ENCODE data around the gene KLF16.

KLF16 gene

GRCh38 chr19:1860042-1860775 lies 3.2 kb downstream of the KLF16 start:
- Histone ChIP-seq H3K9me3 (ENCODE audit: control insufficient read depth, low read length) (no peaks in the 10 kb centered on the region), H3K36me3 (ENCODE audit: control insufficient read depth, insufficient read depth, low read length) (no peaks in the 10 kb centered on the region), H3K4me1 (ENCODE audit: control insufficient read depth, insufficient read depth, low read length, poor library complexity, severe bottlenecking) (peaks cover 60% of the 10 kb centered on the region), H3K4me3 (ENCODE audit: extremely low read depth, insufficient read depth, low read length, poor library complexity, severe bottlenecking) (peak overlapping the region; percentile 84), H3K27ac (ENCODE audit: low read depth, low read length, severe bottlenecking) (peak overlapping the region; percentile 49)
- 18 to 26% methylated on average over 14 to 18 of the region's 32 CpGs for WGBS, 2 experiments (ENCODE audit: insufficient coverage in 2 of 2)

GRCh38 chr19:1859331-1859781 lies 4.0 kb downstream of the KLF16 start:
- 33 to 43% methylated on average over 9 to 11 of the region's 18 CpGs for WGBS, 2 experiments (ENCODE audit: insufficient coverage in 2 of 2)
- H3K36me3 ChIP-seq (ENCODE audit: control insufficient read depth, insufficient read depth, low read length), result peaks cover 2% of the 10 kb centered on the region
- H3K27ac ChIP-seq (ENCODE audit: low read depth, low read length, severe bottlenecking), result no peak overlapping the region
- no peaks in the 10 kb centered on the region for H3K9me3 ChIP-seq (ENCODE audit: control insufficient read depth, low read length)
- H3K4me1 ChIP-seq (ENCODE audit: control insufficient read depth, insufficient read depth, low read length, poor library complexity, severe bottlenecking), result peaks cover 69% of the 10 kb centered on the region
- H3K4me3 ChIP-seq (ENCODE audit: extremely low read depth, insufficient read depth, low read length, poor library complexity, severe bottlenecking), result peak overlapping the region; percentile 84

- peaks cover 73% of the 10 kb centered on the region for H3K4me1 ChIP-seq (ENCODE audit: control insufficient read depth, insufficient read depth, low read length, poor library complexity, severe bottlenecking)
- no peak overlapping the region for H3K27ac ChIP-seq (ENCODE audit: low read depth, low read length, severe bottlenecking)
- WGBS, 2 experiments (ENCODE audit: insufficient coverage in 2 of 2), result 89 to 92% methylated on average over 6 to 7 of the region's 10 CpGs
- H3K36me3 ChIP-seq (ENCODE audit: control insufficient read depth, insufficient read depth, low read length), result peaks cover 9% of the 10 kb centered on the region
- H3K4me3 ChIP-seq (ENCODE audit: extremely low read depth, insufficient read depth, low read length, poor library complexity, severe bottlenecking), result no peak overlapping the region
- H3K9me3 ChIP-seq (ENCODE audit: control insufficient read depth, low read length), result no peaks in the 10 kb centered on the region
Observed at GRCh38 chr19:1858412-1859081, 4.8 kb downstream of the KLF16 start.

- Histone ChIP-seq H3K27ac (ENCODE audit: low read depth, low read length, severe bottlenecking) (peak overlapping the region; percentile 10), H3K4me1 (ENCODE audit: control insufficient read depth, insufficient read depth, low read length, poor library complexity, severe bottlenecking) (peaks cover 75% of the 10 kb centered on the region), H3K36me3 (ENCODE audit: control insufficient read depth, insufficient read depth, low read length) (peaks cover 14% of the 10 kb centered on the region), H3K4me3 (ENCODE audit: extremely low read depth, insufficient read depth, low read length, poor library complexity, severe bottlenecking) (no peak overlapping the region), H3K9me3 (ENCODE audit: control insufficient read depth, low read length) (no peaks in the 10 kb centered on the region)
- WGBS, 2 experiments (ENCODE audit: insufficient coverage in 2 of 2), result 60 to 61% methylated on average over 9 to 14 of the region's 16 CpGs
Observed at GRCh38 chr19:1857648-1858326, 5.6 kb downstream of the KLF16 start.

- Histone ChIP-seq H3K36me3 (ENCODE audit: control insufficient read depth, insufficient read depth, low read length) (peaks cover 16% of the 10 kb centered on the region), H3K4me3 (ENCODE audit: extremely low read depth, insufficient read depth, low read length, poor library complexity, severe bottlenecking) (peak overlapping the region; percentile 11), H3K4me1 (ENCODE audit: control insufficient read depth, insufficient read depth, low read length, poor library complexity, severe bottlenecking) (peaks cover 75% of the 10 kb centered on the region), H3K9me3 (ENCODE audit: control insufficient read depth, low read length) (no peaks in the 10 kb centered on the region), H3K27ac (ENCODE audit: low read depth, low read length, severe bottlenecking) (peak overlapping the region; percentile 10)
- WGBS, 2 experiments (ENCODE audit: insufficient coverage in 2 of 2), result 39 to 43% methylated on average over 48 of the region's 73 CpGs
Observed at GRCh38 chr19:1856698-1857603, 6.4 kb downstream of the KLF16 start.

- Histone ChIP-seq H3K4me1 (ENCODE audit: control insufficient read depth, insufficient read depth, low read length, poor library complexity, severe bottlenecking) (peaks cover 72% of the 10 kb centered on the region), H3K9me3 (ENCODE audit: control insufficient read depth, low read length) (no peaks in the 10 kb centered on the region), H3K4me3 (ENCODE audit: extremely low read depth, insufficient read depth, low read length, poor library complexity, severe bottlenecking) (no peak overlapping the region), H3K36me3 (ENCODE audit: control insufficient read depth, insufficient read depth, low read length) (peaks cover 22% of the 10 kb centered on the region), H3K27ac (ENCODE audit: low read depth, low read length, severe bottlenecking) (peak overlapping the region; percentile 71)
- whole genome bisulfite sequencing, 2 experiments (ENCODE audit: insufficient coverage in 2 of 2), result 69 to 92% methylated on average over 2 to 5 of the region's 6 CpGs
Observed at GRCh38 chr19:1856345-1856697, 7.1 kb downstream of the KLF16 start.

- WGBS, 2 experiments (ENCODE audit: insufficient coverage in 2 of 2), result 69 to 70% methylated on average over 12 to 13 of the region's 13 CpGs
- peak overlapping the region; percentile 71 for H3K27ac ChIP-seq (ENCODE audit: low read depth, low read length, severe bottlenecking)
- H3K4me1 ChIP-seq (ENCODE audit: control insufficient read depth, insufficient read depth, low read length, poor library complexity, severe bottlenecking), result peaks cover 68% of the 10 kb centered on the region
- peak overlapping the region; percentile 8 for H3K4me3 ChIP-seq (ENCODE audit: extremely low read depth, insufficient read depth, low read length, poor library complexity, severe bottlenecking)
- H3K9me3 ChIP-seq (ENCODE audit: control insufficient read depth, low read length), result no peaks in the 10 kb centered on the region
- H3K36me3 ChIP-seq (ENCODE audit: control insufficient read depth, insufficient read depth, low read length), result peaks cover 23% of the 10 kb centered on the region
Observed at GRCh38 chr19:1855828-1856255, 7.5 kb downstream of the KLF16 start.

GRCh38 chr19:1855040-1855827 lies 8.1 kb downstream of the KLF16 start:
- Histone ChIP-seq H3K4me3 (ENCODE audit: extremely low read depth, insufficient read depth, low read length, poor library complexity, severe bottlenecking) (peak overlapping the region; percentile 14), H3K36me3 (ENCODE audit: control insufficient read depth, insufficient read depth, low read length) (peaks cover 23% of the 10 kb centered on the region), H3K27ac (ENCODE audit: low read depth, low read length, severe bottlenecking) (peak overlapping the region; percentile 86), H3K4me1 (ENCODE audit: control insufficient read depth, insufficient read depth, low read length, poor library complexity, severe bottlenecking) (peaks cover 62% of the 10 kb centered on the region), H3K9me3 (ENCODE audit: control insufficient read depth, low read length) (no peaks in the 10 kb centered on the region)
- 21 to 26% methylated on average over 21 to 27 of the region's 33 CpGs for WGBS, 2 experiments (ENCODE audit: insufficient coverage in 2 of 2)

- peak overlapping the region; percentile 86 for H3K27ac ChIP-seq (ENCODE audit: low read depth, low read length, severe bottlenecking)
- peaks cover 55% of the 10 kb centered on the region for H3K4me1 ChIP-seq (ENCODE audit: control insufficient read depth, insufficient read depth, low read length, poor library complexity, severe bottlenecking)
- no peaks in the 10 kb centered on the region for H3K9me3 ChIP-seq (ENCODE audit: control insufficient read depth, low read length)
- peak overlapping the region; percentile 14 for H3K4me3 ChIP-seq (ENCODE audit: extremely low read depth, insufficient read depth, low read length, poor library complexity, severe bottlenecking)
- 86 to 87% methylated on average over 27 to 35 of the region's 37 CpGs for WGBS, 2 experiments (ENCODE audit: insufficient coverage in 2 of 2)
- H3K36me3 ChIP-seq (ENCODE audit: control insufficient read depth, insufficient read depth, low read length), result peaks cover 23% of the 10 kb centered on the region
Observed at GRCh38 chr19:1854542-1855039, 8.8 kb downstream of the KLF16 start.
